ACHN (cell line): ENCODE results near the gene OR10G2.
"Not testable (repeated sequence)": the region's sequence is repeated elsewhere in the genome, so short reads cannot be mapped to it uniquely, and the experiment has no call there.

Experiments used
- DNase-seq: peaks from one replicate; pipeline ENCODE4 v3.0.0-alpha.2; 2015
- in situ Hi-C: cut with HindIII; loops from 2 replicates; pipeline ENCODE4 v1.10.0; 2017; ENCODE audit warnings: low sequenced_read_pairs, low pct_ligation_motif_present, low pct_unique_long_range_greater_than_20kb

Gene OR10G2

DNA sequence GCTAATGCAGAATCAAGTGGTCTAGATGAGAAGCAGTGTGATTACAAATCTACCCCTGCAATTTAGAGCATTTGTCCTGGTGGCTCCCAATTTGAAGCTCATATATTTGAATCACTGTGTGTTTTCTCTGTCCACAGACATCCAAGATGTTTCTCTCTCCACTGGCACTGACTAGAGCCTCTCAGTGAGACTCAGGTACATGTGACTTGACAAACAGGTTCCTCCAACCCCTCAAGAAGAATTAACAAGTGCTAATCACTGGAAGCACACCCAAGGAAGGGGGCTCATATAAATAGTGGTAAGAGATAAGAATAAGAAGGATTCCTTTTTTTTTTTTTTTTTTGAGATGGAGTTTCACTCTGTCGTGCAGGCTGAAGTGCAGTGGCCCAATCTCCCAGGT lies 20.5 kb downstream of the OR10G2 start:
- in situ Hi-C loops = no loop called here
- no peak for DNase-seq

GRCh38 chr14:21612324-21612723 lies 22.4 kb downstream of the OR10G2 start:
- DNase-seq = no peak
- in situ Hi-C loops = no loop called here

GRCh38 chr14:21602181-21602580 lies 32.6 kb downstream of the OR10G2 start:
- DNase-seq, in situ Hi-C loops: not testable (repeated sequence)

GRCh38 chr14:21589317-21589716 lies 45.4 kb downstream of the OR10G2 start:
- DNase-seq = no peak
- in situ Hi-C loops = no loop called here
